Vagina (tissue), 2 donors: Measurements from ENCODE around the gene MOCS2. TPM values are rescaled to one million over a fixed set of nuclear protein-coding genes. Genes with fewer than 3 reads are reported as not detected.

Experiments
- DNase-seq, 2 donors: peaks; one replicate each; pipeline ENCODE4 v3.0.0-alpha.2; 2017; ENCODE audit errors: extremely low spot score in 2 of 2
- H3K27ac ChIP-seq: fragments of 200-600 bp; sonication (generic); one replicate; pipeline ENCODE4 v1.5.1; 2019
- H3K27me3 ChIP-seq: fragments of 200-600 bp; sonication (generic); one replicate; pipeline ENCODE4 v1.5.1; 2019
- H3K36me3 ChIP-seq, 2 donors: fragments of 200-600 bp; sonication (generic); one replicate each; pipeline ENCODE4 v1.5.1; 2017 to 2019
- H3K4me1 ChIP-seq: fragments of 200-600 bp; sonication (generic); one replicate; pipeline ENCODE4 v1.5.1; 2019
- H3K4me3 ChIP-seq, 2 donors: fragments of 200-600 bp; sonication (generic); 1 replicate in 1 of 2; 2 replicates in 1 of 2; pipeline ENCODE4 v1.5.1; 2016 to 2019
- H3K9me3 ChIP-seq: fragments of 200-600 bp; sonication (generic); one replicate; pipeline ENCODE4 v1.5.1; 2019
- POLR2A ChIP-seq, 2 donors: fragments of 450-650 bp; IDR thresholded peaks; one replicate each; pipeline ENCODE4 v1.6.1; 2017; ENCODE audit warnings: antibody characterized with exemption in 2 of 2, mild to moderate bottlenecking in 2 of 2, moderate library complexity in 2 of 2
- POLR2AphosphoS5 ChIP-seq, 2 donors: sonication (generic); formaldehyde crosslinking; IDR thresholded peaks; one replicate each; pipeline ENCODE4 v1.9.0; 2017; ENCODE audit warnings: antibody characterized with exemption in 2 of 2, mild to moderate bottlenecking in 2 of 2, low read depth in 1 of 2; ENCODE audit not compliant: insufficient read depth in 1 of 2
- intact Hi-C: fragments of 100-400 bp; cut with DNase I; formaldehyde crosslinking; loops from one replicate; pipeline ENCODE4 v1.15.1; 2023
- total RNA-seq: library from RNA; depleted of rRNA; stranded (reverse); fragments of >200 nt; gene quantifications from one replicate; pipeline ENCODE4 v1.2.3, GENCODE V29; 2016
- TF ChIP-seq, protein P1 (sequence below), 3 experiments: fragments of 450-650 bp in 2 of 3; fragments of 200-600 bp in 1 of 3; sonication (generic) in 1 of 3; IDR thresholded peaks; one replicate each; pipeline ENCODE4 v1.5.1; 2017 to 2019; ENCODE audit warnings: antibody characterized with exemption in 3 of 3, mild to moderate bottlenecking in 2 of 3, moderate library complexity in 2 of 3

MOCS2 gene
- total RNA-seq, 1 donor from 2014 or later: 33.1 TPM

DNA sequence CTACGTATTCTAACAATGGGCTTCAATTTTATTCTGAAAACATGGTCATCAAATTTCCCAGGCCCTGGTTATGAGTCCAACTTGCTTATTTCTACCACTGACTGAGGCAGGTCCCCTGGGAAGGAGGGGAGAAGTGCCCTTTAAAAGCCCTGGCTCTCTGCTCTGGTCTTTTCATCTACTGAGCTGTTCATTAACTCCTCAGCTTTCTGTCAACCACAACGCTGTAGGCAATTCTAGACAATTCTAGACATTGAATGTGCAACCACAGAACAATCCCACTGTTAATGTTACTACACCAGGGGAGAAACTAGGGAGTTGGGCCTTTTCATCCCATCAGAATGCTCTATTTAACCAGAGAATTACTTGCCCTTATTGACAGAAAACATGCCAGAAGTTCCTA lies 10.0 kb downstream of the MOCS2 start:
- H3K4me1 ChIP-seq: no peaks in the 10 kb centered on the region
- no peaks in the 10 kb centered on the region for H3K9me3 ChIP-seq
- no peak overlapping the region for H3K4me3 ChIP-seq
- no peaks in the 10 kb centered on the region for H3K27me3 ChIP-seq
- TF ChIP-seq, protein P1, sequence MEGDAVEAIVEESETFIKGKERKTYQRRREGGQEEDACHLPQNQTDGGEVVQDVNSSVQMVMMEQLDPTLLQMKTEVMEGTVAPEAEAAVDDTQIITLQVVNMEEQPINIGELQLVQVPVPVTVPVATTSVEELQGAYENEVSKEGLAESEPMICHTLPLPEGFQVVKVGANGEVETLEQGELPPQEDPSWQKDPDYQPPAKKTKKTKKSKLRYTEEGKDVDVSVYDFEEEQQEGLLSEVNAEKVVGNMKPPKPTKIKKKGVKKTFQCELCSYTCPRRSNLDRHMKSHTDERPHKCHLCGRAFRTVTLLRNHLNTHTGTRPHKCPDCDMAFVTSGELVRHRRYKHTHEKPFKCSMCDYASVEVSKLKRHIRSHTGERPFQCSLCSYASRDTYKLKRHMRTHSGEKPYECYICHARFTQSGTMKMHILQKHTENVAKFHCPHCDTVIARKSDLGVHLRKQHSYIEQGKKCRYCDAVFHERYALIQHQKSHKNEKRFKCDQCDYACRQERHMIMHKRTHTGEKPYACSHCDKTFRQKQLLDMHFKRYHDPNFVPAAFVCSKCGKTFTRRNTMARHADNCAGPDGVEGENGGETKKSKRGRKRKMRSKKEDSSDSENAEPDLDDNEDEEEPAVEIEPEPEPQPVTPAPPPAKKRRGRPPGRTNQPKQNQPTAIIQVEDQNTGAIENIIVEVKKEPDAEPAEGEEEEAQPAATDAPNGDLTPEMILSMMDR (IDR thresholded peaks at IDR 0.05): no peak
- TF ChIP-seq POLR2A (IDR thresholded peaks at IDR 0.05) (no peak), POLR2AphosphoS5 (IDR thresholded peaks at IDR 0.05; ENCODE audit: insufficient read depth in 1 of 2, low read depth in 1 of 2) (no peak)
- DNase-seq: no peak
- H3K36me3 ChIP-seq: peaks cover 0 to 57% of the 10 kb centered on the region in 2 donors
- intact Hi-C loops: loop anchor here (10.0 kb wide), 1 partner anchor 155 kb away; no protein-coding TSS in a partner anchor
- no peak overlapping the region for H3K27ac ChIP-seq

GRCh38 chr5:53095931-53096525 lies 13.5 kb downstream of the MOCS2 start:
- Histone ChIP-seq H3K4me1 (peaks cover 3% of the 10 kb centered on the region), H3K36me3 (peaks cover 0 to 44% of the 10 kb centered on the region in 2 donors), H3K27me3 (no peaks in the 10 kb centered on the region), H3K27ac (no peak overlapping the region), H3K4me3 (no peak overlapping the region), H3K9me3 (no peaks in the 10 kb centered on the region)
- TF ChIP-seq, protein P1 (IDR thresholded peaks at IDR 0.05): peak; percentile 59 to 86 (median 69)
- no peak for TF ChIP-seq POLR2AphosphoS5 (IDR thresholded peaks at IDR 0.05; ENCODE audit: insufficient read depth in 1 of 2, low read depth in 1 of 2)
- intact Hi-C loops: loop anchor here (10.0 kb wide), 1 partner anchor 151 kb away; no protein-coding TSS in a partner anchor
- no peak for DNase-seq

- TF ChIP-seq POLR2AphosphoS5 (IDR thresholded peaks at IDR 0.05; ENCODE audit: insufficient read depth in 1 of 2, low read depth in 1 of 2) (no peak), POLR2A (IDR thresholded peaks at IDR 0.05) (no peak)
- TF ChIP-seq, protein P1 (IDR thresholded peaks at IDR 0.05): no peak
- DNase-seq: no peak
- intact Hi-C loops: loop anchor here (10.0 kb wide), 1 partner anchor 150 kb away; no protein-coding TSS in a partner anchor
- Histone ChIP-seq H3K36me3 (peaks cover 0 to 36% of the 10 kb centered on the region in 2 donors), H3K27ac (no peak overlapping the region), H3K4me3 (no peak overlapping the region), H3K9me3 (no peaks in the 10 kb centered on the region), H3K4me1 (peaks cover 11% of the 10 kb centered on the region), H3K27me3 (no peaks in the 10 kb centered on the region)
These were observed 14.3 kb downstream of the MOCS2 start for GRCh38 chr5:53095217-53095616.

GRCh38 chr5:53092242-53092641 lies 17.3 kb downstream of the MOCS2 start:
- H3K9me3 ChIP-seq: no peaks in the 10 kb centered on the region
- H3K27ac ChIP-seq: no peak overlapping the region
- DNase-seq: no peak
- H3K4me1 ChIP-seq: peaks cover 22% of the 10 kb centered on the region
- no peak for TF ChIP-seq POLR2A (IDR thresholded peaks at IDR 0.05)
- TF ChIP-seq POLR2AphosphoS5 (IDR thresholded peaks at IDR 0.05; ENCODE audit: insufficient read depth in 1 of 2, low read depth in 1 of 2): no peak
- TF ChIP-seq, protein P1 (IDR thresholded peaks at IDR 0.05): no peak
- intact Hi-C loops: loop anchor here (10.0 kb wide), 1 partner anchor 147 kb away; no protein-coding TSS in a partner anchor
- no peak overlapping the region for H3K4me3 ChIP-seq
- peaks cover 0 to 7% of the 10 kb centered on the region in 2 donors for H3K36me3 ChIP-seq
- H3K27me3 ChIP-seq: no peaks in the 10 kb centered on the region

DNA sequence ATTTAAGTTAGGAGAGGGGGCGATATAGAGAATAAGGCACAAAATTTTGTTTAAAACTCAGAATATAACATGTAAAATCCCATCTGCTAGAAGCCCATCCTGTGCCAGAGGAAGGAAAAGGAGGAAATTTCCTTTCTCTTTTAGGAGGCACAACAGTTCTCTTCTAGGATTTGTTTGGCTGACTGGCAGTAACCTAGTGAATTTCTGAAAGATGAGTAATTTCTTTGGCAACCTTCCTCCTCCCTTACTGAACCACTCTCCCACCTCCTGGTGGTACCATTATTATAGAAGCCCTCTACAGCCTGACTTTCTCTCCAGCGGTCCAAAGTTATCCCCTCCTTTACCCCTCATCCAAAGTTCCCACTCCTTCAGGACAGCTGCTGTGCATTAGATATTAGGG lies 18.3 kb downstream of the MOCS2 start:
- no peak for DNase-seq
- H3K36me3 ChIP-seq: no peaks in the 10 kb centered on the region
- H3K9me3 ChIP-seq: no peaks in the 10 kb centered on the region
- no peak overlapping the region for H3K27ac ChIP-seq
- peaks cover 22% of the 10 kb centered on the region for H3K4me1 ChIP-seq
- TF ChIP-seq POLR2AphosphoS5 (IDR thresholded peaks at IDR 0.05; ENCODE audit: insufficient read depth in 1 of 2, low read depth in 1 of 2): no peak
- TF ChIP-seq, protein P1 (IDR thresholded peaks at IDR 0.05): no peak
- no peak for TF ChIP-seq POLR2A (IDR thresholded peaks at IDR 0.05)
- intact Hi-C loops: loop anchor here (10.0 kb wide), 1 partner anchor 146 kb away; no protein-coding TSS in a partner anchor
- H3K27me3 ChIP-seq: no peaks in the 10 kb centered on the region
- no peak overlapping the region for H3K4me3 ChIP-seq
